ENCODE measurements around the gene TMEM11. TPM values are rescaled to one million over a fixed set of nuclear protein-coding genes. Genes with fewer than 3 reads are reported as not detected.
A peak's percentile ranks its signal among the peaks of the same experiment; 100 is the strongest.

Gene TMEM11
- 26.3 and 44.3 TPM in 2 replicates for total RNA-seq
- 38.5 TPM for polyA plus RNA-seq (2012)

- peak; percentile 96 for DNase-seq (ENCODE audit: low read depth)
Observed at GRCh38 chr17:21214015-21214776, at the start of gene TMEM11. Gene TMEM11, minus strand, starts transcription at chr17:21214161. Its CDS starts 9 bp downstream, at chr17:21214152.

- no peak for DNase-seq (ENCODE audit: low read depth)
Observed at GRCh38 chr17:21263376-21263775, 49.4 kb upstream of the TMEM11 start.

- DNase-seq (ENCODE audit: low read depth): no peak
Observed at GRCh38 chr17:21262259-21262993, 48.5 kb upstream of the TMEM11 start.

GRCh38 chr17:21258593-21258992 is 44.6 kb upstream of the TMEM11 start:
- DNase-seq (ENCODE audit: low read depth): no peak

- DNase-seq (ENCODE audit: low read depth): no peak
Observed at GRCh38 chr17:21253646-21254441, 39.9 kb upstream of the TMEM11 start.

- peak; percentile 91 for DNase-seq (ENCODE audit: low read depth)
Observed at GRCh38 chr17:21252796-21253645, 39.1 kb upstream of the TMEM11 start, which contains the start of gene NATD1. Gene NATD1, minus strand, starts transcription at chr17:21253410. Its CDS starts 146 bp downstream, at chr17:21253264.

- DNase-seq (ENCODE audit: low read depth): peak; percentile 25
Observed at GRCh38 chr17:21252289-21252795, 38.4 kb upstream of the TMEM11 start.

- no peak for DNase-seq (ENCODE audit: low read depth)
Observed at GRCh38 chr17:21251337-21252010, 37.5 kb upstream of the TMEM11 start.

- DNase-seq (ENCODE audit: low read depth): peak; percentile 89
Observed at GRCh38 chr17:21250854-21251253, 36.9 kb upstream of the TMEM11 start.

- DNase-seq (ENCODE audit: low read depth): peak; percentile 25
Observed at GRCh38 chr17:21249920-21250703, 36.2 kb upstream of the TMEM11 start.

- DNase-seq (ENCODE audit: low read depth): no peak
Observed at GRCh38 chr17:21249086-21249795, 35.3 kb upstream of the TMEM11 start.

- DNase-seq (ENCODE audit: low read depth): no peak
Observed at GRCh38 chr17:21248500-21248899, 34.5 kb upstream of the TMEM11 start.

GRCh38 chr17:21247552-21248258 is 33.7 kb upstream of the TMEM11 start:
- DNase-seq (ENCODE audit: low read depth): no peak

GRCh38 chr17:21246698-21247097 is 32.7 kb upstream of the TMEM11 start:
- DNase-seq (ENCODE audit: low read depth): no peak

GRCh38 chr17:21245639-21246084 is 31.7 kb upstream of the TMEM11 start:
- DNase-seq (ENCODE audit: low read depth): peak; percentile 93

GRCh38 chr17:21243516-21244303 is 29.7 kb upstream of the TMEM11 start:
- no peak for DNase-seq (ENCODE audit: low read depth)
